CD4-positive, alpha-beta T cell treated with Interleukin-10 for 1 hour (primary cell): ENCODE data around the gene SREBF2.
A peak's percentile ranks its signal among the peaks of the same experiment; 100 is the strongest.

ENCODE experiments used
- DNase-seq: peaks from one replicate; pipeline ENCODE4 v3.0.0-alpha.2; 2020

The SREBF2 gene

GRCh38 chr22:41923595-41924276, 90.8 kb downstream of the SREBF2 start:
- DNase-seq = no peak

- DNase-seq = peak; percentile 81
Measured at GRCh38 chr22:41925783-41926460, 93.0 kb downstream of the SREBF2 start.

- DNase-seq = no peak
Measured at GRCh38 chr22:41927813-41928212, 94.9 kb downstream of the SREBF2 start.

- DNase-seq = no peak
Measured at GRCh38 chr22:41928593-41929417, 95.9 kb downstream of the SREBF2 start.

GRCh38 chr22:41929418-41929810, 96.5 kb downstream of the SREBF2 start:
- DNase-seq = no peak

- DNase-seq = no peak
Measured at GRCh38 chr22:41931701-41932269, 98.9 kb downstream of the SREBF2 start.

- no peak for DNase-seq
Measured at GRCh38 chr22:41932353-41932752, 99.4 kb downstream of the SREBF2 start.

- DNase-seq = no peak
Measured at GRCh38 chr22:41933411-41934177, 100.7 kb downstream of the SREBF2 start.

- no peak for DNase-seq
Measured at GRCh38 chr22:41934284-41935014, 101.5 kb downstream of the SREBF2 start.

- no peak for DNase-seq
Measured at GRCh38 chr22:41935015-41935351, 102.1 kb downstream of the SREBF2 start.

GRCh38 chr22:41935509-41935908, 102.6 kb downstream of the SREBF2 start:
- DNase-seq = no peak

GRCh38 chr22:41936894-41937169, 103.9 kb downstream of the SREBF2 start:
- no peak for DNase-seq

GRCh38 chr22:41939981-41940831, 107.3 kb downstream of the SREBF2 start:
- DNase-seq = peak; percentile 98

- DNase-seq = peak; percentile 92
Measured at GRCh38 chr22:41940832-41941765, 108.2 kb downstream of the SREBF2 start.

- no peak for DNase-seq
Measured at GRCh38 chr22:41943661-41944209, 110.8 kb downstream of the SREBF2 start.

- peak; percentile 88 for DNase-seq
Measured at GRCh38 chr22:41946629-41947423, 113.9 kb downstream of the SREBF2 start, which contains the start of gene CENPM. Gene CENPM (minus strand): TSS chr22:41947152. CDS start chr22:41947076, 76 bp downstream.

GRCh38 chr22:41947424-41948080, 114.6 kb downstream of the SREBF2 start:
- no peak for DNase-seq

GRCh38 chr22:41948142-41948541, 115.2 kb downstream of the SREBF2 start:
- no peak for DNase-seq
